Liver (tissue), 9 donors: ENCODE results near the gene THBS1. TPM values are rescaled to one million over a fixed set of nuclear protein-coding genes. Genes with fewer than 3 reads are reported as not detected.

Experiments used
- DNase-seq: peaks from one replicate; pipeline ENCODE4 v3.0.0-alpha.2; 2017; ENCODE audit warnings: low spot score
- H3K27ac ChIP-seq, 2 donors: one replicate each; pipeline ENCODE4 v1.7.0; 2013; ENCODE audit warnings: inconsistent platforms in 2 of 2, low read length in 2 of 2, control low read depth in 1 of 2, low read depth in 1 of 2, mild to moderate bottlenecking in 1 of 2
- H3K27me3 ChIP-seq, 4 donors: one replicate each; pipeline versions ENCODE4 v1.6.1 to v1.7.0; 2013; ENCODE audit warnings: low read length in 3 of 4, inconsistent platforms in 1 of 4, mild to moderate bottlenecking in 1 of 4, moderate library complexity in 1 of 4; ENCODE audit not compliant: control insufficient read depth in 4 of 4, insufficient read depth in 4 of 4
- H3K36me3 ChIP-seq, 4 donors: one replicate each; pipeline versions ENCODE4 v1.6.1 to v1.7.0; 2013; ENCODE audit warnings: low read length in 3 of 4, mild to moderate bottlenecking in 3 of 4, low read depth in 1 of 4, moderate library complexity in 1 of 4; ENCODE audit not compliant: control insufficient read depth in 4 of 4, insufficient read depth in 3 of 4
- H3K4me1 ChIP-seq, 4 donors: one replicate each; pipeline versions ENCODE4 v1.6.1 to v1.7.0; 2013; ENCODE audit warnings: low read length in 3 of 4, mild to moderate bottlenecking in 3 of 4, moderate library complexity in 1 of 4; ENCODE audit not compliant: control insufficient read depth in 4 of 4, insufficient read depth in 4 of 4
- H3K4me3 ChIP-seq, 3 donors: one replicate each; pipeline versions ENCODE4 v1.6.1 to v1.7.0; 2013; ENCODE audit warnings: low read length in 3 of 3, control low read depth in 1 of 3, low read depth in 1 of 3, mild to moderate bottlenecking in 1 of 3
- H3K9ac ChIP-seq, 2 donors: one replicate each; pipeline ENCODE4 v1.7.0; 2013; ENCODE audit warnings: low read length in 2 of 2, mild to moderate bottlenecking in 2 of 2, moderate library complexity in 2 of 2, control low read depth in 1 of 2, low read depth in 1 of 2
- H3K9me3 ChIP-seq, 4 donors: one replicate each; pipeline versions ENCODE4 v1.6.1 to v1.7.0; 2013; ENCODE audit warnings: low read length in 3 of 4; ENCODE audit not compliant: control insufficient read depth in 4 of 4
- EGR1 ChIP-seq, 2 donors: IDR thresholded peaks; 2 replicates each; pipeline ENCODE4 v1.6.1; 2016 to 2018; ENCODE audit warnings: antibody characterized with exemption in 2 of 2, low read depth in 2 of 2
- FOXA1 ChIP-seq: IDR thresholded peaks from 2 replicates; pipeline ENCODE4 v1.6.1; 2016; ENCODE audit warnings: antibody characterized with exemption
- FOXA2 ChIP-seq: IDR thresholded peaks from 2 replicates; pipeline ENCODE4 v1.6.1; 2016; ENCODE audit warnings: antibody characterized with exemption
- GABPA ChIP-seq, 2 donors: IDR thresholded peaks in 1 of 2; conservative IDR thresholded peaks in 1 of 2; 2 replicates each; pipeline ENCODE4 v1.6.1; 2016; ENCODE audit warnings: antibody characterized with exemption in 2 of 2, mild to moderate bottlenecking in 1 of 2, moderate library complexity in 1 of 2
- HNF4A ChIP-seq, 2 donors: conservative IDR thresholded peaks; 2 replicates each; pipeline ENCODE4 v1.6.1; 2016; ENCODE audit warnings: antibody characterized with exemption in 2 of 2, mild to moderate bottlenecking in 2 of 2
- HNF4G ChIP-seq: IDR thresholded peaks from 2 replicates; pipeline ENCODE4 v1.6.1; 2016; ENCODE audit warnings: antibody characterized with exemption
- JUND ChIP-seq, 2 donors: IDR thresholded peaks; 2 replicates each; pipeline ENCODE4 v1.6.1; 2016; ENCODE audit warnings: antibody characterized with exemption in 2 of 2
- NR2F2 ChIP-seq: IDR thresholded peaks from 2 replicates; pipeline ENCODE4 v1.6.1; 2016; ENCODE audit warnings: antibody characterized with exemption
- RAD21 ChIP-seq, 2 donors: IDR thresholded peaks; 2 replicates each; pipeline ENCODE4 v1.6.1; 2016; ENCODE audit warnings: antibody characterized with exemption in 2 of 2, mild to moderate bottlenecking in 2 of 2
- RXRA ChIP-seq, 2 donors: IDR thresholded peaks; 2 replicates each; pipeline ENCODE4 v1.6.1; 2017 to 2018; ENCODE audit warnings: antibody characterized with exemption in 2 of 2, mild to moderate bottlenecking in 1 of 2
- SP1 ChIP-seq: IDR thresholded peaks from 2 replicates; pipeline ENCODE4 v1.6.1; 2018; ENCODE audit warnings: antibody characterized with exemption, mild to moderate bottlenecking
- TAF1 ChIP-seq: conservative IDR thresholded peaks from 2 replicates; pipeline ENCODE4 v1.6.1; 2016; ENCODE audit warnings: antibody characterized with exemption, mild to moderate bottlenecking
- YY1 ChIP-seq: IDR thresholded peaks from 2 replicates; pipeline ENCODE4 v1.6.1; 2016; ENCODE audit warnings: antibody characterized with exemption, mild to moderate bottlenecking
- WGBS: extraction: QIAGEN DNeasy Blood & Tissue Kit; methylation state at CpG from one replicate; pipeline ENCODE4 v1.1.7; 2013; 5-methylcytosine and 5-hydroxymethylcytosine counted together
- polyA plus RNA-seq, 2 donors: library from polyadenylated mRNA; stranded (reverse) in 1 of 2; unstranded in 1 of 2; fragments of 200-250 nt in 1 of 2; fragments of >200 nt in 1 of 2; fragmentation: Nextera tagmentation in 1 of 2; extraction: Ambion mirVana in 1 of 2; gene quantifications; one replicate each; pipeline versions ENCODE4 v1.2.1 to v1.2.3, GENCODE V29; 2013 to 2015
- total RNA-seq, 2 donors: library from RNA; depleted of rRNA; stranded (reverse); fragments of >200 nt; gene quantifications; one replicate each; pipeline ENCODE4 v1.2.3, GENCODE V29; 2014
- TF ChIP-seq, protein P1 (sequence below): IDR thresholded peaks from 2 replicates; pipeline ENCODE4 v1.6.1; 2016; ENCODE audit warnings: antibody characterized with exemption
- TF ChIP-seq, protein P2 (sequence below): IDR thresholded peaks from 2 replicates; pipeline ENCODE4 v1.6.1; 2016; ENCODE audit warnings: antibody characterized with exemption
- TF ChIP-seq, protein P3 (sequence below): IDR thresholded peaks from 2 replicates; pipeline ENCODE4 v1.6.1; 2016; ENCODE audit warnings: antibody characterized with exemption
- donor health status: healthy.
- donor health status: healthy.
- donor health status: healthy.
- donor health status: healthy.
- donor health status: healthy.

The THBS1 gene
- total and polyA plus RNA-seq, 4 donors: 8.9 to 73.6 (median 22.6) TPM

DNA sequence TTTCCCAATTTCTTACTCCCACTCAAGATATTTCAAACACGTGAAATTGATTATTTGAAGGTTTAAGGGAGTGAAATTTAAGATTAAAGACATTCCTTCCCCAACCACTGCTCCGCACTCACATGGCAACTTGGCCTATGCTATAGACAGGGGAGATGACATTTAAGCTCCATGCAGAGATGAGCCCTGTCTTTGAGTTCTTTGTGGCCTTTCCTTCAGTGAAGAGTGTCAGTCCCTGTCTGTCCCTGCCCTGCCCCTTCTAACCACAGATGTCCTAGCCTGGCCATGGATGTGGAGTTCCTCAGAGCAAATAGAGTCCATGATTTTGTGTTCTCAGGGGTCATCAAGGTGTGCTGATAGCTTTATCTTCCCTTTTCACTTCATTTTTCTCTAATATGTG is 29.4 kb upstream of the THBS1 start:
- no peaks in the 10 kb centered on the region for H3K36me3 ChIP-seq
- H3K27me3 ChIP-seq: no peaks in the 10 kb centered on the region
- no peak overlapping the region for H3K27ac ChIP-seq
- WGBS: 86% methylated on average over 2 of the region's 2 CpGs
- H3K9ac ChIP-seq: no peak overlapping the region
- no peak for DNase-seq
- no peak overlapping the region for H3K4me3 ChIP-seq
- no peaks in the 10 kb centered on the region for H3K9me3 ChIP-seq
- no peaks in the 10 kb centered on the region for H3K4me1 ChIP-seq
- TF ChIP-seq FOXA2: no peak
- no peak for TF ChIP-seq FOXA1
- no peak for TF ChIP-seq GABPA (IDR thresholded peaks at IDR 0.05 in 1 of 2, conservative IDR thresholded peaks at IDR 0.05 in 1 of 2)
- no peak for TF ChIP-seq TAF1
- TF ChIP-seq HNF4A (conservative IDR thresholded peaks at IDR 0.05): no peak
- no peak for TF ChIP-seq NR2F2
- no peak for TF ChIP-seq EGR1 (IDR thresholded peaks at IDR 0.05; ENCODE audit: low read depth in 2 of 2)
- TF ChIP-seq YY1: no peak
- TF ChIP-seq JUND (IDR thresholded peaks at IDR 0.05): no peak
- TF ChIP-seq, protein P1, sequence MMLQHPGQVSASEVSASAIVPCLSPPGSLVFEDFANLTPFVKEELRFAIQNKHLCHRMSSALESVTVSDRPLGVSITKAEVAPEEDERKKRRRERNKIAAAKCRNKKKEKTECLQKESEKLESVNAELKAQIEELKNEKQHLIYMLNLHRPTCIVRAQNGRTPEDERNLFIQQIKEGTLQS: no peak

DNA sequence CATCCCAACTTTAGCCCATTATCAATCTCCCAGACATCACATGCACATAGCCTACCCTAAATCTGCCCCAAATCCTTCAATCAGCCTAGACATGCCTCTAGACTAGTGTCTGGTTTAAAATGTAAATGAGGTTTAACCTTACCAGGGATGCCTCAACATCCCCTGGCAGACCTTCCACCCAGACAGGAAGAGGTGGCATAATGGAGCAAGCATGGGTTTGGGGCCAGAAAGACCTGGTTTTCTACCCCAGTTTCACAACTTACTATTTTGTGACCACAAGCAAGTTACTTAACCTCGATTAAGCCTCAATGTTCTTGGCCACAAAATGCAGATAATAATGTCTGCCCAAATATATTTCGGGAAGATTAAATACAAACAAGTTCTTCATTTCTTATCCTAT is 28.3 kb upstream of the THBS1 start:
- no peak for DNase-seq
- no peak for TF ChIP-seq YY1
- TF ChIP-seq JUND (IDR thresholded peaks at IDR 0.05): no peak
- TF ChIP-seq FOXA1: no peak
- no peak for TF ChIP-seq HNF4G
- TF ChIP-seq NR2F2: no peak
- no peak for TF ChIP-seq RXRA (IDR thresholded peaks at IDR 0.05)
- TF ChIP-seq, protein P1: no peak
- no peaks in the 10 kb centered on the region for H3K4me1 ChIP-seq
- 71% methylated on average over 2 of the region's 2 CpGs for WGBS
- H3K9me3 ChIP-seq: no peaks in the 10 kb centered on the region
- H3K27ac ChIP-seq: no peak overlapping the region
- H3K27me3 ChIP-seq: no peaks in the 10 kb centered on the region
- H3K9ac ChIP-seq: no peak overlapping the region
- H3K4me3 ChIP-seq: no peak overlapping the region
- no peaks in the 10 kb centered on the region for H3K36me3 ChIP-seq

DNA sequence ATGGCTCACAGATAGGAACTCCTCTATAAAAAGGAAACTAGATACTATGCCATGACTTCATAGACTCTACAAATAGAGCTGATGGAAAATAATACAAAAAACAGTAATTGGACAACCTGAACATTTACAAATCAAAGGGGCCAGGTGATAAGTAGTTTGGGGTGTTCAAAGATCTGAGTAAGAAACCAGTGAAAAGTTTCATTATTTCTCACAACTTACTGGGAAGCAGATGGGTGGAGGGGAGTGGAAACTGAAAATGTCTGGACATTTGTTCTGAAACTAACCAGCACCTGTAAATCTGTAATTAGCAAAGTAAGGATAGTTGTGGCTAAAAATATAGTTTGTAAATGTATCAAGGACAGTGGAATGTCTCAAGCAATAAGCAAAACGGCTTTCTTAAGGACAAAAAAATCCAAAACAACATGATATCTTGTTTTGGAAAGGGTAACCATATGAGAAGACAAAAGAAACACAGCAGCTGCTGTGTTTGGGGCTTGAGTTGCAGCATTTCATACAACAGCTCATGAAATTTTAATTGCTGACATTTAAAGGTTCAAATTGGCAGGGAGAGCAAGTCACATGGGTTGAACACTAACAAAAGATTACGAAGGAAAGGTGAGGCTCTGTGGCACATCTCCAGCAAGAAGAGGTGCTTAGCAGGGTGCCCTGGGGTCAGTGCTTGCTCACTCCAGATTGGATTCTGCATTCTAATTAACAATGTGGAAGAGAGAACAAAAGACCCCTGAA is 26.8 kb upstream of the THBS1 start:
- Histone ChIP-seq H3K9ac (no peak overlapping the region), H3K4me1 (no peaks in the 10 kb centered on the region), H3K36me3 (no peaks in the 10 kb centered on the region), H3K9me3 (no peaks in the 10 kb centered on the region), H3K27me3 (no peaks in the 10 kb centered on the region), H3K27ac (no peak overlapping the region), H3K4me3 (no peak overlapping the region)
- DNase-seq: no peak
- 44% methylated on average over 2 of the region's 2 CpGs for WGBS
- TF ChIP-seq HNF4A (conservative IDR thresholded peaks at IDR 0.05) (no peak), GABPA (IDR thresholded peaks at IDR 0.05 in 1 of 2, conservative IDR thresholded peaks at IDR 0.05 in 1 of 2) (no peak), JUND (IDR thresholded peaks at IDR 0.05) (no peak), YY1 (no peak), NR2F2 (no peak), HNF4G (no peak), RXRA (IDR thresholded peaks at IDR 0.05) (no peak), EGR1 (IDR thresholded peaks at IDR 0.05; ENCODE audit: low read depth in 2 of 2) (no peak), SP1 (no peak), RAD21 (IDR thresholded peaks at IDR 0.05) (no peak)
- TF ChIP-seq, protein P2, sequence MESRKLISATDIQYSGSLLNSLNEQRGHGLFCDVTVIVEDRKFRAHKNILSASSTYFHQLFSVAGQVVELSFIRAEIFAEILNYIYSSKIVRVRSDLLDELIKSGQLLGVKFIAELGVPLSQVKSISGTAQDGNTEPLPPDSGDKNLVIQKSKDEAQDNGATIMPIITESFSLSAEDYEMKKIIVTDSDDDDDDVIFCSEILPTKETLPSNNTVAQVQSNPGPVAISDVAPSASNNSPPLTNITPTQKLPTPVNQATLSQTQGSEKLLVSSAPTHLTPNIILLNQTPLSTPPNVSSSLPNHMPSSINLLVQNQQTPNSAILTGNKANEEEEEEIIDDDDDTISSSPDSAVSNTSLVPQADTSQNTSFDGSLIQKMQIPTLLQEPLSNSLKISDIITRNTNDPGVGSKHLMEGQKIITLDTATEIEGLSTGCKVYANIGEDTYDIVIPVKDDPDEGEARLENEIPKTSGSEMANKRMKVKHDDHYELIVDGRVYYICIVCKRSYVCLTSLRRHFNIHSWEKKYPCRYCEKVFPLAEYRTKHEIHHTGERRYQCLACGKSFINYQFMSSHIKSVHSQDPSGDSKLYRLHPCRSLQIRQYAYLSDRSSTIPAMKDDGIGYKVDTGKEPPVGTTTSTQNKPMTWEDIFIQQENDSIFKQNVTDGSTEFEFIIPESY: no peak
- TF ChIP-seq, protein P3, sequence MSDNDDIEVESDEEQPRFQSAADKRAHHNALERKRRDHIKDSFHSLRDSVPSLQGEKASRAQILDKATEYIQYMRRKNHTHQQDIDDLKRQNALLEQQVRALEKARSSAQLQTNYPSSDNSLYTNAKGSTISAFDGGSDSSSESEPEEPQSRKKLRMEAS: no peak
- TF ChIP-seq, protein P1: no peak
